22Rv1 (cell line): ENCODE data around the gene S1PR4.

Experiments used
- CTCF ChIP-seq: fragments of 450-650 bp; IDR thresholded peaks from 2 replicates; pipeline ENCODE4 v1.5.1; 2017; ENCODE audit warnings: mild to moderate bottlenecking
- ZFX ChIP-seq: fragments of 450-650 bp; IDR thresholded peaks from 2 replicates; pipeline ENCODE4 v1.6.1; 2017; ENCODE audit warnings: antibody characterized with exemption, borderline replicate concordance

GRCh38 chr19:3151563-3152418 lies 26.8 kb upstream of the S1PR4 start:
- no peak for TF ChIP-seq CTCF
- no peak for TF ChIP-seq ZFX
